ENCODE data around the gene RAVER2.

- TF ChIP-seq POLR2AphosphoS5 (IDR thresholded peaks at IDR 0.05; ENCODE audit: low read depth, low read length) (no peak), POLR2A (IDR thresholded peaks at IDR 0.05; ENCODE audit: low read depth, low read length) (no peak), PAX5 (IDR thresholded peaks at IDR 0.05; ENCODE audit: insufficient read depth, low read length, severe bottlenecking) (no peak), TAF1 (IDR thresholded peaks at IDR 0.05; ENCODE audit: low read depth, low read length) (no peak), SPI1 (IDR thresholded peaks at IDR 0.05; ENCODE audit: low read depth, low read length) (no peak)
Measured at GRCh38 chr1:64841330-64842065, 96.6 kb downstream of the RAVER2 start.

All from GM12891 (cell line).